DMS53 treated with DMSO at 0.1 percent for 48 hours (cell line): Measurements from ENCODE around the gene MITF.

Experiments used
- DNase-seq: peaks from one replicate; lab custom pipeline; 2025; ENCODE audit not compliant: unreplicated experiment; lab: John Stamatoyannopoulos, UW

The MITF gene

DNA sequence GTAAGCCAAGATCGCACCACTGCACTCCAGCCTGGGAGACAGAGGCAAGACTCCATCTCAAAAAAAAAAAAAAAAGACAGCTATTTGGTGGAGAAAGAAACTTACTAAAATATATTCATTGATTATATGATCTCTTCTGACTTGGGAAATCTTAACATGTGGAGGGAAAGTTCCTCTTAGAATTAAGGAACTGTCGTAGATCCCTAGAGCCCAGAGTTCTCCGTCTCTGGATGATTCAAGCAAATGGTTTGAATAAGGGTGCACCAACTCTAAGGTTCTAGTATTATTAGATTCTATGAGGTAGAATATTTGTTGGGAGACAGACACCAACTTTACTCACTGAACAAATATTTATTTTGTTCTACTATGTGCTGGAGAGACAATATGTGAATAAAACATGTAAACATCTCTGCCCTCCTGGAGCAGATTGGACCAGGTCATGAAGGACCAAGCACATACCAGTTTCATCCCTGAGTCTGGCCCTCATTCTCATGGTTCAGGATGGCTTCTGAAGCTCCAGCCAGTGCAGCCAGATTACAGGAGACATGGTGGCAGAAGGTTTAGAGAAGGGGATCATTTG, 129.7 kb downstream of the MITF start:
- DNase-seq: no peak

DNA sequence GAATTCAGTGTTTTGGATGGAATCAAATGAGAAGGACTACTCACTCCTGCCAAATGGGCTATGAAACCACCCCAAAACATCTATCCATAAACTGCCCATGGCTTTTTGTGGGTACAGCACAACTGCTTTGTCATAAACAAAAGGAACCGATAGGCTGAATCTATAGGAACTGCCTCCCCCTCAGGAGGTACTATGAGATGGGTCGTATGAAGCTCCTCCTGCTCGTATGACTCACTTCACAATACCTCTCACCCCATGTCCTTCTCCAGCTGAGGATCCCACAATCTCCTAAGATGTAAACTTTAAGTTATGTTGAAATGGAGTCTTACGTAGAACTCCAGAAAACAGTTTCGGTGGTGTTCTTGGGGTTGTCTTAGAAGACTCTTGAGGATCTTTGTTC, 130.4 kb downstream of the MITF start:
- no peak for DNase-seq

DNA sequence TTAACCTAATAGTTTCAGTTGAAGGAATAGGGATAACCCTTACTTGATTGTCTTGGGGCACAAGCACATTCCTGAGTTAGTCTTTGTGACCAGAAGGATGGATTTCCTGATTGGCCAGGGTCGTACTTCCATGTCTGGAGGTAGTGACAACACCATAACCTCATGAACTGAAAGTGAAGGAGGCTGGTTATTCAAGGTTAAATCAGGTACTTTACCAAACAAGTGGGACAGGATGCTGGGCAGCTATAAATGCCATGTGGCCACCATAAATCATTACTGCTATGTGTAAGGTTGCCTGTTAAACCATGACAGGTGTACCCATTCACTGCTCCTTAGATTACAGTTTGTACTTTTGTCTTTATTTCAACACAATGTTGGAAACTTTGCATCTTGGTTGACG, 132.0 kb downstream of the MITF start:
- no peak for DNase-seq

DNA sequence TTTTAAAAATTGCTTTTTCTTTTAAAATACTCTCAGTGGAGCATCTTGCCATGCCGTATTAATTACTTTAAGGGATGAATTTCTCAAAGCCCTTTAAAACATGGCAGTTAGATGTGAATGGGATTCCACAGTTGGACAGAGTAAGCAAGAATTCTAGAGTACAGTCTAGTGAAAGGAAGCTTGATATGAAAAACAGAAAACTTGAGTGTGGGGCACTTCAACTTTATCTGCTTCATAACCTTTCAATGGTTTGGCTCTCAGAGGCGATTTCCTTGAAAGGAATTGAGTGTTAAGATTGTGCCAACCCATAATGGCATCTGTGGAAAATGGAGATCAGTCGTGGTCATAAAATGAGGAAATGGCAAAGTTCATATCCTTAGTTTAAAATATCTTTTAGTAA, 132.6 kb downstream of the MITF start:
- DNase-seq: no peak

DNA sequence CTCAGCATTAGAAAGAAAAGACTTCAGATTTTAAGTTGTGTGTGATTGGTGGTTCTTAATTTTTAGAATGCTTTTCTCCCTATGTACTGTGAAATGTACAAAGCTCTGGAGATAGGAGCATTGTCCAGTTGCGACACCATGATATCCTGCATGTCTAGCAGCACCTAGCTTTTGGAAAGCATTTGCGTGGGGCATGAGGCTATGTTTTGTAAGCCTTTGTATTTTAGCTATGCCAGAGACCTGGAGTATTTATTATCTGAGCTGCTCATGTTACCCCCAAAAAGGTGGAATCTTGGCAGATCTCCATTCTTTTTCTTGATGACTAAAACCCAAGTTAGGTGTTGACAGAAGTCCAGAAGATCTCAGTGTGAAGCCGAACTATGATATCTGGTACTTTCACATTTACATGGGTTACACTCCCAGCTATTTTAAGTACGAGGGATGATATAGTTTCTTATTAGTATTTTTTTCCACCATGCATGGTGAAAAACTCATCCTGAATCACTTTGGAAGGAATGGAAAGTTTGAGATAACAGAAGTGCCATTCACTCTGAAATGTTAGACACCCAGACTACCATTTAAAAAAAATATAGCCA, 133.6 kb downstream of the MITF start:
- no peak for DNase-seq

DNA sequence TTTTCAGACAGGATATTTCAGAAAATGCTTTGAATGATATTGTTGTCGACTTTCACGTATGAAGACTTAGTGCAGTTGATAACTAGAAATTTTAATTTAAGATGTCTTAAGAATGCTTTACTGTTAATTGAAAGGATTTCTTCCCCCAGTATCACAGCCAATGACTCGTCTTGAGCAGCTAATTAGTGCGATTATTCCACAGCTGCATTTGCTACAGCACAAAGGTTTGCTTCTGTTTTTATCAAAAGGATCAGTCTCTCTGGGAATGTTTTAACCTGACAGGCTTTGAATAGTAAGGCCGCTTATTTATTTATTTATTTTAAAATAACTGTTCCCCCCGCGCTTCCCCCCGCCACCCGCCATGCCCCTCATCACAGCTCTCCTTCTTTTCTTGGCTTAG, 136.8 kb downstream of the MITF start:
- DNase-seq: no peak

DNA sequence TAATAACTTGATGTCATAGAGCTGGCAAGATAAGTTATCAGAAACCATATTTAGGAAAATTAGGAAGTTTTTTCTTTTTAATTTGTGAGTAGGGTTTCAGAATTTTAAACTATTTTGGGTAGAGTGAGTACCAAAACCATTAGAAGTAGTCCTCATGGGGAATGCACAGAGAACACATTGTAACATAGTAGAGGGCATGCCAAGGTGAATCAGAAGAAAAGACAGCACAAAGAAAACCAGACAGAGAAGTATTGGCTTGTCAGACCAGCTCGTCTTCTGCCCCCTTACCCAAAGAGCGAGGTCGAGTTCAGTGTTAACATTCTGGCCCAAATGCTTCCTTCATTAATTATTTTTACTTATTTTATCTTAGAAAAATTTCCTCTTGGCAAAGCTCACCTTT, 139.0 kb downstream of the MITF start:
- DNase-seq: no peak

DNA sequence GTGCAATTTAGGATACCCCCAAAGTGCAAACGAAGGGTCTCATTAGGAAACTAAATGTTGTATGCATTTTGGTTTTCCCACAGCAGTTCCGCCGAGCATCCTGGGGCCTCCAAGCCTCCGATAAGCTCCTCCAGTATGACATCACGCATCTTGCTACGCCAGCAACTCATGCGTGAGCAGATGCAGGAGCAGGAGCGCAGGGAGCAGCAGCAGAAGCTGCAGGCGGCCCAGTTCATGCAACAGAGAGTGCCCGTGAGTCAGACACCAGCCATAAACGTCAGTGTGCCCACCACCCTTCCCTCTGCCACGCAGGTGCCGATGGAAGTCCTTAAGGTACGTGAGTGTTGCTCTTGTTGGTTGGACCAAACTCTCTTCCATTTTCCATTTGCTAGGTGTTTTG, 139.8 kb downstream of the MITF start:
- DNase-seq: no peak

DNA sequence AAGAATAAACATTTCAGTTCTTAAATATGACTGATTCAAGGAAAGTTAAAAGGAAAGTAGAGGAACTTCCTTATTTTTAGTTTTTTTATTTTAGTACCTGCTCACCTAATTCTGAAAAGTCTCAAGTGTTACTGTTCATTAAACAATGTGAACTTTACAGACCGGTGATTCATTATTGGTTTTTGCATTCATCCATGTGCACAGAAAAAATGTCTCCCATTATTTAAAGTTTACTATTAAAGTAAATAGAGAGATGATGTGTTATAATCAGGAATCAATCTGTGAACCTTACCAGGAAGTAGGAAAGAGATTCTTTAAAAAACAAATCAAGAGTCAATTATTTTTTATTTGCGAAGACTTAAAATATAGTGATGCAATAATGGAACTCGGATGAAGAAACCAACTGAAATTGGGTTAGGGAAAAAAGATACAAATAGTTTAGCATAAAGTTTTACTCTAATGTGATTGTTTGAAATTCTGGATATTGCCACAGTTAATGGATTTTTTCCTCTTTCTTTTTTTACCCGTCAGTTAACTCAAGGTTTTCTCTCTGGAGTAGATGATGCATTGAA, 140.9 kb downstream of the MITF start:
- no peak for DNase-seq

DNA sequence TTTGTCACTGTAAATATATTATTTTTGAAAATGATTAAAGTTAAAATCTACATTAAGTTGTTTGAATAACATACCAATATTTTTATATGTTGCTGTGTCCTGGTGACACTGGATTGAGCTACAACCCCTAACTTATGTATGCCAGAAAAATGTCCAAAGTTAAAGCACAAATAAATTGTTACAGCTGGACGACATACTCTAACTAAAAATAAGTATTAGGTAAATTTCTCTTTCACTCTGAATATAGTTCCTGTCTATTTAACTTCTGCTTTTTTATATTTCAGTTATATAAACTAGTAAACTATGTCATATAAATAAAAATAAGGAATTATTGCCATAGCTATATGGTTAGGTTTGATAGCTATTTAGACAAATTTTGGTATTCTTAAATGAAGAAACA, 141.8 kb downstream of the MITF start:
- DNase-seq: no peak

DNA sequence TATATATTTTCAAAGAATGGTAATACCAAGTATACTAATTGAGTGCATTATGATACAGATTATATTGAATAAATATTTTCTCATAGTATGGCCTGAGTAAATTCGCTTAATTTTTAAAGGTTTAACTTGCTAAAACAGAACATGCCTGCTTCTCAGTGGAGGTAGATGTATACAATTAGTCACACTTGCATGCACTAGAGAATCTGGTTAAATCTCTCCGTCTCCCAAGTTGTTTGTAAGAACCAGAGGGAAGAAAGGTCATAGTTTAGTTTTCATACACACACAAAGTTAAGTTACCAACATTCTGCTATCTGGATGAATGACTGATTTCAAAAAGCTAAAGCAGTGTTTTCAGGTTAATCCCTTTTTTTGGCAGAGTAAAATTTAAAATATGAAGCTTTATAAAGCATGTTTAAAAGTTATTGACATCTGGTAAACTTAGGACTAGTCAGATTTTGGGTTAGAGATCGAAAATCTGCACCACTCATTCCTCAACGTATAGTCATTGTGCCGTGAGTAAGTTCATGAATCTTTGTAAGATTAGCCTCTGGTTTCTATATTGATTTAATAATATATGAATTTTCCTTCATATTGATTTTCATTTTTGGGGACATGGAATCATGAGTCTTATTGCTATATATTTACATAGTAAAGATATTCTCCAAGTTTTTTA, 142.6 kb downstream of the MITF start:
- no peak for DNase-seq

DNA sequence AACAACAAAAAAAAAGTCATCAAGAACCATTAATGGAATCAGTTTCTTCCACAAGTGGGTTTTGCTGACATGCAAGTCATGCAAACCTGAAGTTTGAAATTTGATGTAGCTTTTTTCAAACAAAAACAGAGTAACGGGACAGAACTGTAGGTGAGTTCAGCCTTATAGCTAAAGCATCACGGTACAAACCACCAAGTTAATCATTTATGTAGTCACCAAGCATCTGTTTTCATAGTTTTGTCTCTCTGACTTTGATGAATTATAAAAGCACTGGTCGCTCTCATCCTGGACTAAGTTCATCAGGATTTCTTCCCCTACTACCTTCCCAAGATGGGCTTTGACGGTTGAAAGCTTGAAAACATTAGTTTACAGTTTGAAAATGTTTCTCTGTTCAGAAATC, 143.3 kb downstream of the MITF start:
- DNase-seq: no peak

DNA sequence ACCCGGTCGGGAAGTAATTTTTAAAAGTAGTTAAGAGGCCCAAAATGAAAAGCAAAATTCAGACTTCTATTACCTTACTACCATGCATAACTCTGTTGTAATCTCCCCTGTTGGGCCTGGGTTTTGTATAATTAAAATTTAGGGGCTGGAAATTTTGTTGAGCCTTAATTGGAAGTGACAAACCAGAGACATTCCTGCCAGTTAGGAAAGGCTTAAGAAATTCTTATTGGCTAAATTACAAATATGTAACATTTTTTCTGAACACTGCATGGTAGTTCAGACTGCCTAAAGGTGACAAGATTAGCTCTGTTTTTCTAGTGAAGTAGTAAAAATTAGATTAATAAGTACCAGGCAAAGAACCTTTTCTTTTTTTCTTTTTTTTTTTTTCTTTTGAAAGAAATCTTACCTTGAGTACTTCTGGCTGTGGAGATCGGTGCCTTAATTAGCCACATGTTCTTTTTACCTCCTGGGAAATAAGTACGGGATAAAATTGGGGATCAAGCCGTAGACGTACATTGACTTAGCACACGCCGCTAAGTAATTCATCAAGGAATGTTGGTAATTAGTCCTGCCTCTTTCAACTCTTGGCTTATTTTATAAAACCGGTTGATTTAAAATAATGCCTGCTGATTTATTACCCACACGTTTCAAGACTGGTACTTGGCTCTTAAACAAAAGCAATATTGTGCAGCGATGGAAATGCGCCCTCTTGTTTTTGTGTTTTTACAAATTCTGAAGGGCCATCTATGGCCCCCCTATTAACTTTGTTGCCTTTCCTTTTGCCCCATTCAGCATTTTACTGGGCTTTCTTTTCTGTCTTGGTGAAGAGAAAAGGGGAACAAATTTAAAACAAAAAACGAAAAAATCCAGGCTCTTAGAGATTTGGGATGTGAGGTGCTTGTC, 149.0 kb downstream of the MITF start:
- DNase-seq: no peak

DNA sequence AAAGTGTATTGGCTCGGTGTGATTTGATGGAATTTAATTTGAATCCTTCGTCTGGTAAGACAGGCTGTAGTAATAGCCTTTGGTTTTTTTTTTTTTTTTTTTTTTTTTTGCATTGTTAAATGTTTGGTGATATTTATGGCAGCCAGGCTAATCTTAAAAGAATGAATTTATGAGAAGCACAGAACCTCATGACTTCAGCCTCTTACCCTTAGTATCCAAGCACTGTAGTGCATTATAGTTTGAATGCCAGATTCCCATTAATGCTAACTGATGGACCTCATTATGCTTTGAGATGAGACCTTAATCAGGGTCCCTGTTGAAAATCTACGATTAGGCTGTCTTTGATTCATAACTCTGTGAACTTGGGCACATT, 149.7 kb downstream of the MITF start:
- no peak for DNase-seq

DNA sequence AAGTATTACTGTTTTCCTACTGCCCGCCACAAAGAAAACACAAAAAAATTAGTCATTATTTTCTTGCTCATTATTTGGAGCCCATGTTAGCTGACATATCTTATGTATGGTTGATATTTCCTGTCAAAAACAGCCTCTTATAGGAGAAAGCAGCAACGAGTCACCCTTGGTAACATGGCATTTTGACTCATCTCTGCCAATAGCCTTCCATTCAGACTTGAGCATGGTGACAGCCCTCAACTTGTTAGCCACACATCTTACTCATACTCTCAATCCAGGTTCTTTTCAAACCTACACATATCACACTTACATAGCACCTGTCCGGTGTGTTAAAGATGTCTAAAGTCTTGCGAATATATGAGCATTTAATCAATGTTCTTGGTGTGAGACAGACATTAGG, 150.8 kb downstream of the MITF start:
- no peak for DNase-seq

DNA sequence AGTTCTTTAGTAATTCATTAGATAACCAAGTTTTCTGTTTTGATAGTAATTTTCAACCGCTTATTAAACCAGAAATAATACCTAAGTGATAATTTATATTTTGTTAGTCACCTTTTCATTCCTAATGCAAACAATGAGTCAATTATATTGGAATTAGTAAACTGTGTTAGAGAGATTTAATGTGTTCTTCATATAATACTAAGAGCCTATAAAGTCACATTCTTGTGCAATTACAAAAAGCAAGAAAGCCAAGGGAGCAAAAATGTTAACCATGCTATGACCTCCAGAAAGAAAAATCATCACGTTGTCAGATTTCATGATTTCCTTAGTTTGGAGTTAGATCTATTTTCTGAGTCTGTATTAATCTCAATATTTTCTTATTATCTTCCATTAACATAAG, 151.4 kb downstream of the MITF start:
- no peak for DNase-seq

DNA sequence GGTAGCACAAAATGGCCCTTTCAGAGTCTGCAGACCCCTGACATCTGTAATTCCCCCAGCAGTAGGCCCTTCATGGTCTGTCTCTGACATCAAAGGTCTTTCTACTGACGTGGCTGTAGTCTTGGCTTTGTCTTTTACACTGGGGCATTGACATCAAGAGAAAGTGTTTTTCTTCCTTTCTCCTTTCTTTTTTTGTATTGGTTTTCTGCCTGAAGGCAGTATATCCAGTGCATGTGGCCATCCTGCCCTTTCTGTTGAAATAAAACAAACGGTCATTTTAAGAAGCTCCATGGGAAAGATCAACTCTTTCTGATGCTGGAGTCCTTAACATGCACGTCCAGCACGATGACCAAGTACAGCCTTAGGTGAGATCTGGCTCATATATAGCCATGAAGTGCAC, 153.4 kb downstream of the MITF start:
- DNase-seq: no peak

DNA sequence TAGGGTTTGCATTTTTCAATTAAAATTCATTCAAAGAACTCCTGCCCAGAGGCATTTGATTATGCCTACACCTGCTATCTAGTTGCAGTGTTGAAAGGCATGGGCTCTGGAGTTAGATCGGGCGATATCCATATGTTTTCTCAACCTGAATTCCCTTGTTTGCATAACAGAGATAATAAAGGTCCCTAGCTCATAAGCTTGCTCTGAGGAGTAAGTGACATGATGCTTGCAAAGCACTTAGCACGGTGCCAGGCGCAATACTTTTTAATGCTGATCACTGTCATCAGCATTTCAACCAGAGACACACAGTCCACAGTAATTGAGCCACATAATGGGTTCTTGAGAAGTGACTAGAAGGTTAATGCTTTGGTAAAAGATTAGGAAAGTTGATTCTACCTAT, 154.0 kb downstream of the MITF start:
- DNase-seq: no peak

DNA sequence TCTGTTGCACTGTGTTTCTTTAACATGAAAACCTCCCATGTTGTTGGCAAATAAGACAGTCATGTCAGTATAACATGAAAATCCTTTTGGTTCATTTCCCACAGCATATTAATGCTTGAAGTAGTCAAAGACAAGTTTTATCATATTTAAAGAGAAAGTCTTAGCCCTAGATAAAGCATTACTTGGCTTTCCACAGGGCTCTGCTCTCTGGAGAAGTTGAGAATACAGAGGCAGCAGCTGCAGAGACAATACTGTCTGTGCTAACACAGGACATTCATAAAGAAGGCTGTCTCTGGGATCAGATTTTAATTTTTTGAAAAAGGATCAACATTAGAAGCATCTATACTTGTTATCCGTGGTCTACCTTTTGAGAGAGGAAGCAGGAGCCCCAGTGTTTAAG, 156.8 kb downstream of the MITF start:
- DNase-seq: no peak

DNA sequence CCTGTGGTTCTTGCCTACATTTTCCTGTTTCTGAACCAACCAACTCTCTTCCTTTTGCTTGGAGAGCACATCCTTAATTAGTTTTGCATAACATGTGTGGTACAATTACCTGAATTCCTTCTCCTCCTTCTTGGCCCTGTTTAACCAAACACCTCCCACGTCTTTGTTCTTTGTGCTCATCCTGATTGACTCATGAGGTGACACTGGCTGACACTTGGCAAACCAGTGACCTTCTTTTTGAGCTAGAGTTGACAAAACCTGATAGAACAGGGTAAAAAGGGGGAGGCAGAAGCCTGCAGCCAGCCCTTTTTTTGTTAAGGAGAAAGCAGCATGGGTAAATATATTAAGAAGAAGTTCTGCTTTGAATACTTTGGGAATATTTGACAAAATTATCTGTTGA, 161.1 kb downstream of the MITF start:
- DNase-seq: no peak

DNA sequence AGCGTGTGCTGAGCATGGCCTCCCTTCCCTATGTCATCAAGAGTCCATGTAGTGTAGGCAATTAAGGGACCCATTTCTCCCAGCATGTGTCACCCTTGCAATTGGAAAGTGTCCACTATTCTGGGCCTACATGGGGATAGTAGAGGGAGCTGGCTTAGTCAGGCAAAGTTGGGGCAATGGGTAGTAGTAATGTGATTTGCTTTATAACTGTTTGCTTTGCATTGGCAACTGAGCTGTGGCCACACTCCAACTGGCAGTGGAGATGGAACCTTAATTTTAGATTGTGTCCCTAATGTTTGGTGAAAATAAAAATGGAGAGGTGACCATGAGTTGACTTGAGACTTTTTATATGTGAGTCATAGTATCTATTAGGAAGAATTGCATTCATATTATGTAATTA, 162.5 kb downstream of the MITF start:
- no peak for DNase-seq

DNA sequence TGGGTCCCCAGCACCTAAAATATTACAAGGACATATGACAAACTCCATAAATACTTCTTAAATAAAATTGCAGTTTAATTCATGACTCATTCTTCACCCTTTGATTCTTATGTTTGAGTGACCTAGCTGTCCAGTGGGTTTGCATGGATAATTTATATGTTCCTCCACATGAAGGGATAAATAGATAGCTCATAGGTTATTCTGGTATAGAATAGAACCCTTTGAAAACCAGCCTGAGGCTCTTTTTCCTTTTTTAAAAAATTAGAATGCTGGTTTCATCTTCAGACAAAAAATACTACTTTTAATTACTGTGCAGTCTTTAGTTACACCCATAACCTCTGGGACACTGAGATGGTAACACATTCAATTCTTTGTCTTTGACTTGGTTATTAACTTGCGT, 163.1 kb downstream of the MITF start:
- no peak for DNase-seq
